Nucleus accumbens (tissue), 56 donors: ENCODE measurements around the gene SLC4A9.
A peak's percentile ranks its signal among the peaks of the same experiment; 100 is the strongest.
"Not testable (repeated sequence)": the region's sequence is repeated elsewhere in the genome, so short reads cannot be mapped to it uniquely, and the experiment has no call there.

Experiments
- DNase-seq, 56 donors: peaks; one replicate each; lab custom pipeline; 2025; lab: John Stamatoyannopoulos, UW

Gene SLC4A9

DNA sequence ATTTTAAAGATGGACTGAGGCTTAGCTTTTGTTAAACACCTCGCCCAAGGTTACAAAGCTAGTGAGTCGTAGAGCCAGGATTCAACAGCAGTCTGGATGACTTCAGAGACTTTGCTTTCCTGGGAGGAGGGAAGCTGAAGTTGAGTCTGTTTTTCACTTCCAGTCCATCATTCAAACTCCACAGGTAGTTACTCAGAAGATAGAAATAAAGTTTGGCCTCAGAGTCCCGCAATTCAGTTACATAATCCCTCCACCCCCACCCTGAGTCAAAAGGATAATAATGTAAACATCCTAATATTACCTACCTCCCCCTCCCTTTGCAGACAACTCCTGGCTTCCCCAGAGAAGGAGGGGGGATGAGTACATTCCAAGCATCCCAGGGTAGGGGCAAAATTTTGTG, 21.7 kb upstream of the SLC4A9 start:
- peak in 1 of 56 donors; percentile 10 for DNase-seq

DNA sequence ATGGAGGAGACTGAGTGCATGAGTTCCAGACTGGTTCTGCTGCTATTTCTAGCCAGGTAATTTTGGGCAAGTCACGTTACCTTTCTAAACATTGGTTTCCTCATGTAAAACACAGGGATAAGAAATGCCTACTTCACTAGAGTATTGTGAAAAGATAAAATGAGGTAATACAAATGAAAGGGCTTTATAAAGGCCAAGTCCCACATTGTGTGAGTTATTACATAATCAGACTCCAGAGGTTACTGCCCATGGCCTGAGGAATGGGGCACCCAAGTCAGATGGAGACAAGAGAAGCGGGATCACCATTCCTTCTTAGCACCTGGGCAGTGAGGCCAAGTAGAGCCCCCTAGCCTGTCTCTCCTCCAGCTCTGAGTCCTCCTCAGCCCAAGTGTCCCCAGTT, 21.1 kb upstream of the SLC4A9 start:
- DNase-seq: no peak

DNA sequence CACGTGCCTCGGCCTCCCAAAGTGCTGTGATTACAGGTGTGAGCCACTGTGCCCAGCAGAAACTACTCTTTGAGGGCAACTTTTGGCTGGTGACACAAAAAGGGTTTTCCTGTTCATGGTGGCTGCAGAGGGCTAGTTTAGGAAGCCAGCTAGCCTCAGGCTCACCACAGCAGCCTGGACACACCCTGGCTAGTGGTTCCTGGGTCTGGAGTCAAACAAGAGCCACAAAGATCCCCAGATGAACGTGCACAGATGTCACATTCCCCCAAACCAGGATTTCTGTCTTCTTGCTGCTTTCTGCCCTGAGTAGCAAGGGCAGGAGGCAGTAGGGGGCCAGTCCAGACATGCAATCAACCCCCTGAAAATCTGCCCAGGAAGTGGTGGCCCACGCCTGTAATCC, 20.4 kb upstream of the SLC4A9 start:
- DNase-seq: no peak

DNA sequence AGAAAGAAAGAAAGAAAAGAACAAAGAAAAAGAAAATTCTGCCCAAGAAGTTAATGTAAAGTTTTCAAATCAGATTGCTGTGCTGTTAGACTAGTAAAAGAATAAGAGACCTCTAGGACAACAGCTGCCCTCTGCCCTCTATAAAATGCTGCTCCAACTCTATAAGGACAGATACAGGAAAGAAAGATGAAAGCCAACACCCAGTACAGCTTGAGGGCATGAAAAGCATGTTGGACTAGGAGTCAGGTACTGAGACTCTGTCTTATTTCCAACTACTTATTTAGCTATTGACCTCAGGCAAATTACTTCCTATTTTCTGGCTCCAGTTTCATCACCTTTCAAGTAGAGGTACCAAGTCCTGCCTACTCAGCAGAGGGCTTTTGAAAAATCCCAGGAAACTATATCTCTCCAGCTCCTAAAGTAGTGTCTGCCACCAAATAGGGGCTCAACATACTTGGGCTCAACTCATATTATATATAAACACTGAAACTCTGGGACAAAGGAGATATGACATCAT, 19.3 kb upstream of the SLC4A9 start:
- no peak for DNase-seq

DNA sequence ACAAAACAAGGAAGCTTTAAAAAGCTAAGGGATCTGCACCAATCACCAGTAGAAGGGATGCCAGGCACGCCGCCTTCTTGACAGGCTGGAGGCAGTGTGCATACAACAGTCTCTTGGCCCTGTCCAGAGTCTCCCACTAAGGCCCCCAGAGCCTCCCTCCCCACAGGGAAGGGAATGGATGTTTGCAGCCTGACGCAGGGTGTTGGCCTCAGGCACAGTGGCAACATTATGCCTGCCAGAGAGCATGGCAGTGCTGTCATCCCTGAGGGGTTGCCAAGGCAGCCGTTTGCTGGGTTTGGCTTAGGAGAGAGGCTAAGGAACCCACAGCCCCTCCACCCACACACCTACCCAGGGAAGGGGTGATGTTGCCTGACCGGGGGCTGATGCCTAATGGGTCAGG, 18.4 kb upstream of the SLC4A9 start:
- peak in 54 of 56 donors; percentile 16 to 89 (median 70) for DNase-seq

DNA sequence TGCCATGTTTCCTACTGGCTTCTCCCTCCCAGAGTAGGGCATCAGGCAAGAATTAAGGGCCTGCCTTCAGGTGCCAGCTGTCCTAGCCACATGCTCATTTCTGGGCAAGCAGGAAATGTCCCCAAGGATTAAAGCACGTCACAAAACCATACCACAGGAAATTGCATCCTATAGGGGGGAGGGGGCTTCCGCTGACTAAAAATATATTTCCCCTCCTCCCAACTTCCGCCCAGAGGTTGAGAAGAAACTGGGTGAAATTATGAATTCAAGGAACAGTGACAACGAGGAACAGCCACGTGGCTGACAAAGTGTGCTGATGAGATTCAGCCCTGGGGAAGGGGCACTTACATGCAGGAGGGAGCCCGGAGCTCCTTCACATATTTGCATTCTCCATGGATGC, 17.7 kb upstream of the SLC4A9 start:
- no peak for DNase-seq

DNA sequence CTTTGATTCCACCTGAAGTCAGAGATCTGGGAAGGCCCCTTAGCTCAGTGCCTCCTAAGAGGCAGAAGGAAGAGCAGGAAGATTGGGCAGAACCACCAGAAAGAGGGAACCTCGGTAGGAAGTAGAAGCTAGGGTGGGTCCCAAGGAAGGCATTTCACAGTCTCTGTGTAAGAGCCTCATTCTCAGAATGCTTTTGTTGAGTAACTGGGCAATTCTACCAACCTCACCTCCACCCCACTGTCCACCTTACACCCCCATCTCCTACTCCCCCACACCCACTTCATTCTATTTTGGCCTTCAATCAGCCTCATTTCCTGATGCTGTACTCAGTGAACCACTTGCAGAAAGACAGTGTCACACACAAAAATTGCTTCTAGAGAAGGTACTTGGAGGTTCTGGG, 17.1 kb upstream of the SLC4A9 start:
- DNase-seq: no peak

DNA sequence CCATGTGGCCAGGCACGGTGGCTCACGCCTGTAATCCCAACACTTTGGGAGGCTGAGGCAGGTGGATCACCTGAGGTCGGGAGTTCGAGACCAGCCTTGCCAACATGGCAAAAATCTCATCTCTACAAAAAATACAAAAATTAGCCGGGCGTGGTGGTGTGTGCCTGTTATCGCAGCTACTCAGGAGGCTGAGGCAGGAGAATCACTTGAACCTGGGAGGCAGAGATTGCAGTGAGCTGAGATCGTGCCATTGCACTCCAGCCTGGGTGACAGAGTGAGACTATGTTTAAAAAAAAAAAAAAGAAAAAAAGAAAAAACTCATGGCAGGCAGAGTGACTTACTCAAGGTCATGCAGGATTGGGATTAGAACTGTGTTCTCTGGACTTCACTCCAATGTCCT, 16.1 kb upstream of the SLC4A9 start:
- DNase-seq: not testable (repeated sequence)

DNA sequence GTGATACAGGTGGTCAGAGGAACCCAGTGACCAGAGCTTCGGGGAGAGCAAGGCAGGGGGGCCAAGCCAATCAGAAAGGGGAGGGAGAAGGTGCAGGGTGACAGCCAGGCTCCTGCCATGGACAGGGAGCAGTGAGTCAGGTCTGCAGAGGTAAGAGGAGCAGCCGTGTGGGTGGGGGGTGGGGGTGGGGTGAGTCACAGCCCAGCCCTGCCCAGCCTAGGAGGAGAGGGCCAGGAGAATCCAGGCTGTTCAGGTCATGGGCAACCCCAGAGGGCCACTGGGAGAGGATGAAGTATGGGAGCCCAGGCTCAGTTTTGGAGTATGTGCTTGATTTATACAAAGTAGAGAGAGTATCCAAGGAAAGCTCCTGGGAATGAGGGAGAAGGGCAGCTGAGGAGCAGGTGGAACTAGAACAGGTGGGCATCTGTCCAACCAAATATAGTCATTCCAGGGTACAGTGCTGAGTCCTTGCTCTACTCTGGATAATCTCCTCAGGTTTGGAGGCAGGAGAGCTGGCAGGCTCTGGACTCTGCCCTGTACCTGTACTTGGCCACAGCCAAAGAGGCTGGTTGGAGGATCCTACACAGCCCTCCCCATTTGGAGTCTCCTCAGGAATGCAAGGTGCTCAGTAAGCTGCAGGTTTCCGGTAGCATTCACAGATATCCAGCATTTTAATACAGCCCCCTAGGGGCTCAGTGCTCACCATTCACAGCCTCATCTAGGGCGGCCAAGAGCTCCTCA, 15.1 kb upstream of the SLC4A9 start:
- DNase-seq: peak in 1 of 56 donors; percentile 22

DNA sequence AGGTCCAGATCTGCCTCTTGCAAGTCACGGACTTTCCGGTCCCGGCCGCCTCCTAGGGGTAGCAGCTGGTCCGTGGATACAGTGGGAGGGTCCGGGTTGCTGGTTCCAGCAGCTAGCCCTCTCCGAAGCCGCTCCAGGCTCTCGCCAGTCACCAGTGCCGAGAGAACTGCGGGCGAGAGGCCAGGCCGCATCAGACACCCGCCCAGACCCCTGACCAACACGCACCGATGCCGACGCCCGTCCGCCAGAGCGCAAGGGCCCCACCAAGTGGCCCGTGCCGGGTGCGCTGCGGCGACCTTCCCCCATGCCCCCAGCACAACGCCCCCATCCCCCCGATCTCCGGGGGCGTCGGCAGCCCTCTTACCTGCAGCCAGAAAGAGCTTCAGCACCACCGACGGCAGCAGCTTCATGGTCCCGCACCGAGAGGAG, 14.1 kb upstream of the SLC4A9 start:
- peak in 49 of 56 donors; percentile 27 to 87 (median 66) for DNase-seq

DNA sequence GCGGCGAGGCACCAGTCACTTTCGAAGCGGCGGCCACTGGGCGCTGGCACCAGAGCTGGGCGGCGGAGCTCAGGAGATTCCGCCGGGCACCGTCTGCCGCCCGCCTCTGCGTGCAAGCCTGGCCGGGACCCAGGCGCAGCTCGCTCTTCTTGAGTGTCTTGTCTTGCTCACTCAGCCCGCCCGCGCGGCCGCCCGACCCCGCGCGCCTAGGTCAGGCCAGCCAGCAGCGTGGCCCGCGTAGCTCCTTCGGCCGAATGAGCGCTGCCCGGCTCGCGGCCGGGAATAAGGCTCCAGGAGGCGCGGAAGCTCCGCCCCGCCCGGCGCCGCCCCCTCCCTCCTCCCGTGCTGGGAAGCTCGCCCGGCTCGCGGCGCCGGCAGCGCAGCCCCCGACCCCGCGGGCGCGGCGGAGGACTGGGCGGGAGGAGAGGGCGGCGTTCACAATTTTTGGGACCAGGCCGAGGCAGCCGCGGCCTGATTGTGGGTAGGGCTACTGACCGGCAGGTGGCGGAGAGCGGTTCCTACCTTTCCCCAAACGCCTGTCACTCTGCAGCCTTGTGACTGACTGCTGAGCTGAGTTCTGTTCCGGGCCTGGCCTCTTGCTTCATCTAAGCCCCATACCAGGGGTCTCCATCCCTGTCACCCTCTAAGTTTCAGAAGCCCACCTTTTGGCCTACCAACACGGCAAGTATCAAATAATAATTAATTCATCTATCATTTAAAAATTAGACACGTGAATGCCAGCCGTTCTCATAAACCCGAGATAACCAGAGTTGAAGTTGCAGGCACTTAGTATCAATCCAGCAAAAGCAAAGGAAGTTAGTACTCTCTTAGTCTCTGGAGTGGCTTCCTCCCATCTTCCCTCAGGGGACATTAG, 13.4 kb upstream of the SLC4A9 start, which contains the start of gene HBEGF:
TSS of gene HBEGF (minus strand) at position 256 of the 874 bp plus-strand sequence. CDS start 275 bp downstream, outside the sequence.
- DNase-seq: peak in 54 of 56 donors; percentile 33 to 94 (median 72)

DNA sequence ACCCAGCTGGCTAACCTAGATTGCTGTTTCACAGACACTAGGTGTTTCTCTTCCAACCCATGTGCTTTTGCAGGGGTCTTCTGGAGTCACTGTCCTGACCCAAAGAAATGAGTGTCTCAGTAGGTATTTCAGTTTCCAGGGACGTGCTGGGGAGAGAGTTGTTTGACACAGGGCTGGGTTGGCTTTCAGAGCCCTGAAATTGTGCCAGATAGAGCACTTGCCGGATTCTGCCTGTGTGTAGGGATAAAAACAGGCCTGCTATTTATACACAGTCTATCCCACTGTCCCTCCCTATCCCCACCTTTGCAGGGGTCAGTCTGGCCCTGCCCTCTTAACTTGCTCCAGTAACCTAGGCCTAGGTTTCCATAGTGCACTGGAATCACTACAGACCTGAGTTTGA, 12.6 kb upstream of the SLC4A9 start:
- no peak for DNase-seq

DNA sequence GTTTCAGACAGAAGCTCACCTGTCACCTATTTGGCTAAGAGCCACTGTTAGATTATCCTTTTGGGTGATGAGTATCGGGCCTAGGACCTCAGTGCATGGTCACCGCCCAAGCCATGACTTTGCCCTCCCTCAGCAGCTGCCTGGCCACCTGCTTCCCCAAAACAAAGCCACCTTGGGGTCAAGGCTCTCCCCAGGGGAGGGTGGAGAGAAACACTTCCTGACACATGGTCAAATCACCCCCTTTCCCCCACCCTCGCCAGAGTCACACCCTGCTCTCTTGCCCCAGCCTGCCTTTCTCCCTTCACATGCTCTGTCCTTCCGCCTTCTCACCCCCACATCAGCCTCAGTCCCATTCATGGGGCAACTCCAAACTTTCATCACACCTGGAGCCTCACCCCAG, 11.9 kb upstream of the SLC4A9 start:
- no peak for DNase-seq

DNA sequence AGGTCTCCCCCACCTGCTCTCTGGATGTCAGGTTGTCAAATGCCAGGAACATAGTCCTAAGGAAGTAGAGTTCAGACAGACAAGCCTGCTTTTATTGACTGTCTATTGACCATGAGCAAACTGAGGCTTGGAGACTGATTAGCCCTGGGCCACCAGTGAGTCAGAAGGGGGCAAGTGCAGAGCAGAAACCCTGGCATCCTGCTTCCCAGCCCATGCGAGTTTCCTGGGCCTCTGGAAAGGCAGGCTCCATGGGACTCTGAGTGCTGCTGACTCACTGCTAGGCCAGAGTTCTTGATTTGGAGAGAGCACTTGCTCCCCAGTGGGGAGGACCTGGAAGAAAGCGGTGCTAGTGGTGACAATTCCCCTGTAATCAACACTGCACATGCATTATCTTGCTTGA, 10.8 kb upstream of the SLC4A9 start:
- DNase-seq: no peak

DNA sequence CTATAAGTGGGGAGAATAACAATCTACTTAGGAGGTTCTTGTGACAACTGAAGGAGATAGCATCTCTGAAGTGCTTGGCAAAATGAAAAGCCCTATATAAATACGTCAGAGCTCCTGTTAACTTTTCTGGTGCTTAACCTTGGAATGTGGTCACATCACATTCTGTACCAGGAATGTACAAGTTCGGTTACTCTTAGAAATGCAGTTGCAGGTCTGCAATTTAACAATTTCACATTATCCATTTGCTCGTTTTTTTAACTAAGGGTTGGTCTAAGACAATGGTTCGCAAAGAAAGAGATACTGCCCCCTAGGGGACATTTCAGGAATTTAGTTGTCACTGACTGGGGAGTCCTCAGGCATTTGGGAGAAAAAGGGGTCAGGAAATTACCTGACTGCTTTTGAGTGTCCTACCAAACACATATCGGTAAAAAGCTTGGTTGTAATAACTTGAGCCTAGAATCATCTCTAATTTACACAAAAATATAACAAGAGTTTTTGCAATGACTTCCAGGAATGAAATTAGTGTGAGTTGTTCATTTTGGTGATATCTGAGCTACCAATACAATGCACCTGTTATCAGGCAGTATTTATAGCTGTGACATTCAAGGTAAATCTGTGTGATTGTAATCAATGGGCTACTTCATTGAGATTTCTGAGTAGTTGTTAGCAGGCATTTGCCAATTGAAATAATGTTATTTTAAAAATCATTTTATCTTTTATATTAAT, 8.2 kb upstream of the SLC4A9 start:
- DNase-seq: peak in 27 of 56 donors; percentile 3 to 72 (median 18)

DNA sequence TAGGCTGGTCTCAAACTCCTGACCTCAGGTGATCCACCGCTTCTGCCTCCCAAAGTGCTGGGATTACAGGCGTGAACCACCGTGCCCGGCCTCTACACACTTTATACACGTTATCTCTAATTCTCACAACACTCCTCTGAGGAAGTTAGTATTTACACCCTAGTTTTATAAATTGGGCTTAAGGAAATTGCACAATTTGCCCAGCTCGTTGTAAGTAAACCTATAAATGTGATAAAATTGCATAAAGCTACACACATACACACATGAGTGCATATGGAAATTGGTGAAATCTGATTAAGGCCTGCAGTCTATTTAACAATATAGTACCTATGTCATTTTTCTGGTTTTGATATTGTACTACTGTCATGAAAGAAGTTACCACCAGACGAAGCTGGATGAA, 4.4 kb upstream of the SLC4A9 start:
- no peak for DNase-seq

DNA sequence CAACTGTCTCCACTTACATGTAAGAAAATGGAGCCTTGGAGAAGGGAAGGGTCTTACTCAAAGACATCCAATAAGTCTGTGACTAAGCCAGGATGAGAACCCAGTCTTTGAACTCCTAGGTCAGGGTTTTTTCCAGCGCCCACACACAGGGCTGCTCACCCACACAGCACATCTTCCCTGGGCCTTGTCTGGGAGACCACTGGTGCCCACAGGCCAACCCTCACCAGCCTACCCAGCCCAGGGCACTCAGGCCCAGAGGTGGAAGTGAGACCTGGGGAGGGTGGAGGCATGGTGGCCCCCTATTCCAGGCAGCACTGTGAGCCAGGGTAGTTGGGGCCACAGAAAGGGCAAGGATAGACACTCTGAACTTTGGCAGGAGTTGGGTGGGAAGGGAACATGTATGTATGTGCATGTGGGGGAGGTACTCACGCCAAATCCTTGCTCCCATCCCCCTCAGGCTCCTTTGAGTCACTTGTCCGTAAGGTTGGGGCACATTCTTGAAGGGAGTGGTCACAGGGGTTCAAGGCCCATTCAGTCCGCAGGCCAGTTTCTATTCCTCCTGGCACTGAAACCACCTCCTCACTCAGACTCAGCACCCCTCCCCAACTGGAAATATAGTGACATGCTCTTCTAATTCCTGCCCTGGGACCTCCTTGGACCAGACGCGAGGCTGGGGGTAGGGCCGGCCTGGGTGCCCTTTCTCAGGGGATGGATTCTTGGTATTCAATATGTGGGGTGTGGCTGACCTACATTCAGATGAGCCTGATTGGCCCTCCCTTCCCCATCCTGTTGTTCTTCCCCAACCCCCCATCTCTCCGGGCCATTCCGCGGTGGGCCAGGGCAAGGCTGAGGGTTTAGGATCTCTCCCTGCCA, 2.9 kb upstream of the SLC4A9 start:
- peak in 2 of 56 donors; percentile 32 to 55 for DNase-seq

DNA sequence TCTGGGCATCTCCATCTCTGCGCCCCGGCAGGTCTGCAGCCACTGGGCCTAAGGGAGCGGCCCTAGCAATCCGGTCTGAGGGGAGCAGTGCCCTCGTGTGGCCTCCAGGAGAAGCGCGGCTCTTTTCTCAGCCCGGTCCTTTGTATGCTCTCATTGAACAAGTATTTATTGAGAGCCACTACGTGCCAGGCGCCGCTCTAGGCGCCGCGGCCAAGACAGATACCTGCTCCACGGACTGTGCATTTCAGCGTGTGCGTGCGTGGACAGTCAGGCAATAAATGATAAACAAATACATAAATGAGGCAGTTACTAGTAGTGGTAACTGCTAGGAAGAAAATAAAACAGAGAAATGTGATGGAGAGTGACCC, 2.3 kb upstream of the SLC4A9 start:
- DNase-seq: peak in 53 of 56 donors; percentile 42 to 91 (median 79)

DNA sequence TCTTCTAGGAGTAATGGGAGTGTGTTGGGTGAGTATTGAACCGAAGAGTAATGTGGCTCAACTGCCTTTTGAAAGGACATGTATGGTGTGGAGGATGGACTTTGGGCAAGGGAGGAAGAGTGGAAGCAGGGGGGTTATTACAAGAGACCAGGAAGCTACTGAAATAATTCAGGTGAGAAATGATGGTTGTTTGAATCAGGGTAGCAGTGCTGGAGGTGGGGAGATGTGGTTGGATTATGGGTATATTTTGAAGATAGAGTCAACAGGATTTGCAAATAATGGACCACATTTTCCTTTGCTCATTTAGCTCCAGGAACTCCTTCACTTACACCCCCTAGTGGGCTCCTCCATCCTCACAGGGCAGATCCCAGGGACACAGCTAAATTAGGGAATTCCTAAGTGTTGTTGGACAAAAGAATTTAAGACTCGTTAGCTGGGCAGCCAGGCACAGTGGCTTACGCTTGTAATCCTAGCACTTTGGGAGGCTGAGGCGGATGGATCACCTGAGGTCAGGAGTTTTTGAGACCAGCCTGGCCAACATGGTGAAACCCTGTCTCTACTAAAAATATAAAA, 1.2 kb upstream of the SLC4A9 start:
- peak in 4 of 56 donors; percentile 3 to 8 (median 6) for DNase-seq
